Measurements from ENCODE around the gene KCNJ11. TPM values are rescaled to one million over a fixed set of nuclear protein-coding genes. Genes with fewer than 3 reads are reported as not detected.
A peak's percentile ranks its signal among the peaks of the same experiment; 100 is the strongest.

The KCNJ11 gene
- total RNA-seq, 3 donors from 2014 or later, result 1.2 to 3.9 (median 1.6) TPM

GRCh38 chr11:17369684-17370243 is 18.7 kb downstream of the KCNJ11 start:
- no peak for TF ChIP-seq CTCF (IDR thresholded peaks at IDR 0.05)
- peaks cover 14% of the 10 kb centered on the region for H3K36me3 ChIP-seq (ENCODE audit: low read depth)

GRCh38 chr11:17369094-17369493 is 19.4 kb downstream of the KCNJ11 start:
- H3K9me3 ChIP-seq, result peaks cover 58% of the 10 kb centered on the region
- DNase-seq, result no peak
- intact Hi-C loops (cut with DNase I, micrococcal nuclease), result no loop called here
- TF ChIP-seq CTCF (IDR thresholded peaks at IDR 0.05), result no peak
- ATAC-seq, result no peak
- no peak overlapping the region for H3K4me3 ChIP-seq
- peaks cover 14% of the 10 kb centered on the region for H3K36me3 ChIP-seq (ENCODE audit: low read depth)
- H3K4me1 ChIP-seq (ENCODE audit: low read depth), result no peaks in the 10 kb centered on the region

More at GRCh38 chr11:17369684-17370243, 18.7 kb downstream of the KCNJ11 start:
- DNase-seq, result no peak
- Histone ChIP-seq H3K9me3 (peaks cover 61% of the 10 kb centered on the region), H3K4me3 (no peak overlapping the region), H3K4me1 (ENCODE audit: low read depth) (no peaks in the 10 kb centered on the region)
- ATAC-seq, result no peak
- intact Hi-C loops (cut with DNase I, micrococcal nuclease), result no loop called here

GRCh38 chr11:17368551-17368950 is 19.9 kb downstream of the KCNJ11 start:
- H3K4me3 ChIP-seq, result no peak overlapping the region
- TF ChIP-seq CTCF (IDR thresholded peaks at IDR 0.05), result no peak
- peaks cover 53% of the 10 kb centered on the region for H3K9me3 ChIP-seq
- no peak for DNase-seq
- ATAC-seq, result no peak
- intact Hi-C loops (cut with DNase I, micrococcal nuclease), result no loop called here
- no peaks in the 10 kb centered on the region for H3K4me1 ChIP-seq (ENCODE audit: low read depth)
- H3K36me3 ChIP-seq (ENCODE audit: low read depth), result peaks cover 14% of the 10 kb centered on the region

- H3K9me3 ChIP-seq, result peaks cover 35% of the 10 kb centered on the region
- no peak for DNase-seq
- ATAC-seq, result no peak
- intact Hi-C loops (cut with DNase I, micrococcal nuclease), result no loop called here
- H3K4me1 ChIP-seq (ENCODE audit: low read depth), result no peaks in the 10 kb centered on the region
- no peak for TF ChIP-seq CTCF (IDR thresholded peaks at IDR 0.05)
- no peak overlapping the region for H3K4me3 ChIP-seq
- H3K36me3 ChIP-seq (ENCODE audit: low read depth), result peaks cover 14% of the 10 kb centered on the region
Observed at GRCh38 chr11:17366495-17366894, 22.0 kb downstream of the KCNJ11 start.

- TF ChIP-seq CTCF (IDR thresholded peaks at IDR 0.05), result peak; percentile 15
- Histone ChIP-seq H3K4me3 (no peak overlapping the region), H3K4me1 (ENCODE audit: low read depth) (peaks cover 17% of the 10 kb centered on the region), H3K36me3 (ENCODE audit: low read depth) (no peaks in the 10 kb centered on the region), H3K9me3 (no peaks in the 10 kb centered on the region)
- peak; percentile 46 for ATAC-seq
- DNase-seq, result peak in 1 of 3 donors; percentile 88
- intact Hi-C loops (cut with DNase I, micrococcal nuclease), result no loop called here
Observed at GRCh38 chr11:17354601-17354991, 33.9 kb downstream of the KCNJ11 start.

All from mucosa of descending colon (tissue), 3 donors.